ENCODE results near the gene SEH1L.

Gene SEH1L

DNA sequence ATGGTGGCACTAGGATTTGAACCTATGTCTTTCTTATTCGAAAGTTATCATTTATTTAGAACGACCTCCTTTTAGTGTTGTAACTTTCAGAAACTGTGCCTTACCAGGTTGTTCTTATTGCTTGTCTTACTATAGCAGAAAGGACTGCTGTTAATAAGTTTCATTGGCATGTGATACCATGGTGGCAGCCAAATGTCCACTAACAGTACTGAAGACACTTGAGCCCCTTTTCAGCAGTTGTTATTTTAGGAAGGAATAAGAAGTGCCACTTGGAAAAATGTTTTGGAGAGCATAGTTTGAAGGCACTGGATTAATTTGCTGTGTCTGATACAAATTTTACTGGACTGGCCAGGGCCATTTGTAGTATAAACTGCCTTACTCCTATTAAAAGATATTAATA lies 81.1 kb downstream of the SEH1L start:
- TF ChIP-seq, protein P1, sequence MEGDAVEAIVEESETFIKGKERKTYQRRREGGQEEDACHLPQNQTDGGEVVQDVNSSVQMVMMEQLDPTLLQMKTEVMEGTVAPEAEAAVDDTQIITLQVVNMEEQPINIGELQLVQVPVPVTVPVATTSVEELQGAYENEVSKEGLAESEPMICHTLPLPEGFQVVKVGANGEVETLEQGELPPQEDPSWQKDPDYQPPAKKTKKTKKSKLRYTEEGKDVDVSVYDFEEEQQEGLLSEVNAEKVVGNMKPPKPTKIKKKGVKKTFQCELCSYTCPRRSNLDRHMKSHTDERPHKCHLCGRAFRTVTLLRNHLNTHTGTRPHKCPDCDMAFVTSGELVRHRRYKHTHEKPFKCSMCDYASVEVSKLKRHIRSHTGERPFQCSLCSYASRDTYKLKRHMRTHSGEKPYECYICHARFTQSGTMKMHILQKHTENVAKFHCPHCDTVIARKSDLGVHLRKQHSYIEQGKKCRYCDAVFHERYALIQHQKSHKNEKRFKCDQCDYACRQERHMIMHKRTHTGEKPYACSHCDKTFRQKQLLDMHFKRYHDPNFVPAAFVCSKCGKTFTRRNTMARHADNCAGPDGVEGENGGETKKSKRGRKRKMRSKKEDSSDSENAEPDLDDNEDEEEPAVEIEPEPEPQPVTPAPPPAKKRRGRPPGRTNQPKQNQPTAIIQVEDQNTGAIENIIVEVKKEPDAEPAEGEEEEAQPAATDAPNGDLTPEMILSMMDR (IDR thresholded peaks at IDR 0.05; ENCODE audit: borderline replicate concordance, extremely low read depth, low read length, poor library complexity, severe bottlenecking) = no peak
- no peak for TF ChIP-seq EZH2 (IDR thresholded peaks at IDR 0.05; ENCODE audit: borderline replicate concordance, low read depth, low read length, severe bottlenecking)
- Histone ChIP-seq H3K4me2 (ENCODE audit: insufficient read depth, low read length) (no peak overlapping the region), H3K9ac (ENCODE audit: low read depth, low read length) (no peak overlapping the region), H3K36me3 (ENCODE audit: insufficient read depth, low read length) (peaks cover 86% of the 10 kb centered on the region), H3K9me3 (ENCODE audit: insufficient read depth, low read length, severe bottlenecking) (no peaks in the 10 kb centered on the region), H3K27ac (ENCODE audit: low read length) (no peak overlapping the region), H3K4me1 (ENCODE audit: insufficient read depth, low read length) (no peaks in the 10 kb centered on the region), H3K27me3 (ENCODE audit: insufficient read depth, low read length, poor library complexity) (no peaks in the 10 kb centered on the region), H3K4me3 (ENCODE audit: low read depth in 1 of 2, low read length in 2 of 2) (no peak overlapping the region), H2AFZ (ENCODE audit: low read depth, low read length) (no peak overlapping the region), H4K20me1 (ENCODE audit: insufficient read depth, low read length) (peaks cover 5% of the 10 kb centered on the region; the same call in 1 of the 2 replicates), H3K79me2 (ENCODE audit: insufficient read depth, low read length) (peaks cover 49% of the 10 kb centered on the region)
- ATAC-seq (ENCODE audit: insufficient read depth, low read depth) (no peak), DNase-seq (no peak)

DNA sequence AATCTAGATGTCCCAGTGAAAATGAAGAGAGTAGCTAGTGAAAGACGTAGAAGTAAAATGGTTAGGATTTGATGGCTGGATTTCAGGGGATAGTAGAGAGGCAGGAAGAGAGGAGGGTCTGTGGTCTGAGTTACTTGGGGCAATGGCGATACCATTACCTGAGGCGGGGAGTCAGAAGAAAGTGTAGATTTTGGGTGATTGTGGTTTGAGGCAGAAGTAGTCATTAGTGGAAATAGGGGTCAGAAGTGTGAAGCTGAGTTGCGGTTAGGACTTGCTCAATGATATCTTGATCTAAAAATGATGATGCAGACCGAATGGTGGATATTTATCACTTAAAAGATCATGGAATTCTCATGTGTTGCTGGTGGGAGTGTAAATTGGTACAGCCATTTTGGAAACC lies 84.4 kb downstream of the SEH1L start:
- H2AFZ ChIP-seq (ENCODE audit: low read depth, low read length) = no peak overlapping the region
- peaks cover 8% of the 10 kb centered on the region; the same call in 1 of the 2 replicates for H4K20me1 ChIP-seq (ENCODE audit: insufficient read depth, low read length)
- ATAC-seq (ENCODE audit: insufficient read depth, low read depth) (no peak), DNase-seq (no peak)
- peaks cover 30% of the 10 kb centered on the region for H3K79me2 ChIP-seq (ENCODE audit: insufficient read depth, low read length)
- no peak overlapping the region for H3K27ac ChIP-seq (ENCODE audit: low read length)
- no peak overlapping the region for H3K4me3 ChIP-seq (ENCODE audit: low read depth in 1 of 2, low read length in 2 of 2)
- no peaks in the 10 kb centered on the region for H3K27me3 ChIP-seq (ENCODE audit: insufficient read depth, low read length, poor library complexity)
- TF ChIP-seq, protein P1 (IDR thresholded peaks at IDR 0.05; ENCODE audit: borderline replicate concordance, extremely low read depth, low read length, poor library complexity, severe bottlenecking) = no peak
- no peak for TF ChIP-seq EZH2 (IDR thresholded peaks at IDR 0.05; ENCODE audit: borderline replicate concordance, low read depth, low read length, severe bottlenecking)
- H3K4me1 ChIP-seq (ENCODE audit: insufficient read depth, low read length) = no peaks in the 10 kb centered on the region
- no peaks in the 10 kb centered on the region for H3K9me3 ChIP-seq (ENCODE audit: insufficient read depth, low read length, severe bottlenecking)
- no peak overlapping the region for H3K9ac ChIP-seq (ENCODE audit: low read depth, low read length)
- no peak overlapping the region for H3K4me2 ChIP-seq (ENCODE audit: insufficient read depth, low read length)
- peaks cover 90% of the 10 kb centered on the region for H3K36me3 ChIP-seq (ENCODE audit: insufficient read depth, low read length)

DNA sequence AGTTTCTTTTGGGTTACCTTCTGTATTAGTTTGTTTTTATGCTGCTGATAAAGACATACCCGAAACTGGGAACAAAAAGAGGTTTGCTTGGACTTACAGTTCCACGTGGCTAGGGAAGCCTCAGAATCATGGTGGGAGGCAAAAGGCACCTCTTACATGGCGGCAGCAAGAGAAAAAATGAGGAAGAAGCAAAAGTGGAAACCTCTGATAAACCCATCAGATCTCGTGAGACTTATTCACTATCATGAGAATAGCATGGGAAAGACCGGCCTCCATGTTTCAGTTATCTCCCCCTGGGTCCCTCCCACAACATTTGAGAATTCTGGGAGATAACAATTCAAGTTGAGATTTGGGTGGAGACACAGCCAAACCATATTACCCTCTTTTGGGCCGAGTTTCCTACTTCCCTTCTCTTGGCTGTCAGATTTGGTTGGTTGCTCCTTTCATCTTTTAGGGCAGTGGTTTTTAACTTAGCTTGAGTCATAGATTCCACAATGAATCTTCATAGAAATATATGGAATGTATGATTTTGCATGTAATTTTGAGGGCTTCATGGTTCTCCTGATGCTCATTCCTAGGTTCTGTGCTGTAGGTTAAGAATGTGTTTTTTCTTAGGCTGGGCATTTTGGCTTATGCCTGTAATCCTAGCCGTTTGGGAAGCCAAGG lies 87.6 kb downstream of the SEH1L start:
- Histone ChIP-seq H3K4me2 (ENCODE audit: insufficient read depth, low read length) (no peak overlapping the region), H3K36me3 (ENCODE audit: insufficient read depth, low read length) (peaks cover 92% of the 10 kb centered on the region), H3K27ac (ENCODE audit: low read length) (no peak overlapping the region), H3K79me2 (ENCODE audit: insufficient read depth, low read length) (peaks cover 20% of the 10 kb centered on the region), H2AFZ (ENCODE audit: low read depth, low read length) (no peak overlapping the region), H3K9ac (ENCODE audit: low read depth, low read length) (no peak overlapping the region), H4K20me1 (ENCODE audit: insufficient read depth, low read length) (peaks cover 4% of the 10 kb centered on the region; the same call in 1 of the 2 replicates), H3K27me3 (ENCODE audit: insufficient read depth, low read length, poor library complexity) (no peaks in the 10 kb centered on the region), H3K4me1 (ENCODE audit: insufficient read depth, low read length) (no peaks in the 10 kb centered on the region), H3K9me3 (ENCODE audit: insufficient read depth, low read length, severe bottlenecking) (no peaks in the 10 kb centered on the region), H3K4me3 (ENCODE audit: low read depth in 1 of 2, low read length in 2 of 2) (no peak overlapping the region)
- DNase-seq (no peak), ATAC-seq (ENCODE audit: insufficient read depth, low read depth) (no peak)
- TF ChIP-seq, protein P1 (IDR thresholded peaks at IDR 0.05; ENCODE audit: borderline replicate concordance, extremely low read depth, low read length, poor library complexity, severe bottlenecking) = no peak
- no peak for TF ChIP-seq EZH2 (IDR thresholded peaks at IDR 0.05; ENCODE audit: borderline replicate concordance, low read depth, low read length, severe bottlenecking)
